Measurements from ENCODE around the gene PIGP.

The PIGP gene

DNA sequence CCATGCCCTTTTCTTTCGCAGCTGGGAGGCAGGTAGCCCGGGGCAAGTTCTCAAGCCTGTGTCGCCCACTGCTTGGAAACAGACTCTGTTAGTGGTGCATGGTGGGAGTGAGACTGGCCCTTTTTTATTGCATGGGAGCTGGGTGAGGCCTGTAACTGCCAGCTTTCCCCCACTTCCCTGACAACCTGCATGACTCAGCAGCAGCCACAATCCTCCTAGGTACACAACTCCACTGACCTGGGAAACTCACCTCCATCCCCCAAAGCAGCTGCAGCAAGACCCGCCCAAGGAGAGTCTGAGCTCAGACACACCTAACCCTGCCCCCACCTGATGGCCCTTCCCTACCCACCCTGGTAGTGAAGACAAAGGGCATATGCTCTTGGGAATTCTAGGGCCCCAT, 25.8 kb downstream of the PIGP start:
- Histone ChIP-seq H3K36me3 (no peaks in the 10 kb centered on the region), H3K27ac (no peak overlapping the region), H3K9me3 (no peaks in the 10 kb centered on the region), H3K4me3 (ENCODE audit: low read depth in 1 of 2, low read length in 1 of 2) (no peak overlapping the region), H3K4me1 (ENCODE audit: control insufficient read depth in 1 of 2, insufficient read depth in 1 of 2, low read depth in 1 of 2, low read length in 1 of 2) (no peaks in the 10 kb centered on the region), H3K27me3 (no peaks in the 10 kb centered on the region)
- TF ChIP-seq, protein P1, sequence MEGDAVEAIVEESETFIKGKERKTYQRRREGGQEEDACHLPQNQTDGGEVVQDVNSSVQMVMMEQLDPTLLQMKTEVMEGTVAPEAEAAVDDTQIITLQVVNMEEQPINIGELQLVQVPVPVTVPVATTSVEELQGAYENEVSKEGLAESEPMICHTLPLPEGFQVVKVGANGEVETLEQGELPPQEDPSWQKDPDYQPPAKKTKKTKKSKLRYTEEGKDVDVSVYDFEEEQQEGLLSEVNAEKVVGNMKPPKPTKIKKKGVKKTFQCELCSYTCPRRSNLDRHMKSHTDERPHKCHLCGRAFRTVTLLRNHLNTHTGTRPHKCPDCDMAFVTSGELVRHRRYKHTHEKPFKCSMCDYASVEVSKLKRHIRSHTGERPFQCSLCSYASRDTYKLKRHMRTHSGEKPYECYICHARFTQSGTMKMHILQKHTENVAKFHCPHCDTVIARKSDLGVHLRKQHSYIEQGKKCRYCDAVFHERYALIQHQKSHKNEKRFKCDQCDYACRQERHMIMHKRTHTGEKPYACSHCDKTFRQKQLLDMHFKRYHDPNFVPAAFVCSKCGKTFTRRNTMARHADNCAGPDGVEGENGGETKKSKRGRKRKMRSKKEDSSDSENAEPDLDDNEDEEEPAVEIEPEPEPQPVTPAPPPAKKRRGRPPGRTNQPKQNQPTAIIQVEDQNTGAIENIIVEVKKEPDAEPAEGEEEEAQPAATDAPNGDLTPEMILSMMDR (IDR thresholded peaks at IDR 0.05), result no peak

DNA sequence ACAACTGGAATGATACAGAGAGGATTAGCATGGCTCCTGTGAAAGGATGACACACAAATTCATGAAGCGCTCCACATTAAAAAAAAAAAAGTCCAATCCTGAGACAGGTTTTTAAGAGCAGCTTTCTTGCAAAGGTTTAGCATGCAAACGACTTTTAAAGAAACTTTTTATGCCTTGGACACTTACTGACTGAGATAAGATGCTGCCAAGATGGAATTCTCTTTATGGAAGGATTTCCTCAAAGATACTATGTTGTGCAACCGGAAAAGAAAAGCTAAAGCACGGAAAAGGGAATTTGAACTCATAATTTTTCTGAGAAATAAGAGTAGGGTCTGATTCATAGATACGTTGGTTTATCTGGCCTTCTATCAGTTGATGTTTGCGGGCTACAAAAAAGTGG, 27.3 kb downstream of the PIGP start:
- Histone ChIP-seq H3K27ac (no peak overlapping the region), H3K4me3 (ENCODE audit: low read depth in 1 of 2, low read length in 1 of 2) (no peak overlapping the region), H3K4me1 (ENCODE audit: control insufficient read depth in 1 of 2, insufficient read depth in 1 of 2, low read depth in 1 of 2, low read length in 1 of 2) (no peaks in the 10 kb centered on the region), H3K36me3 (no peaks in the 10 kb centered on the region), H3K27me3 (no peaks in the 10 kb centered on the region), H3K9me3 (no peaks in the 10 kb centered on the region)
- TF ChIP-seq, protein P1 (IDR thresholded peaks at IDR 0.05), result no peak

DNA sequence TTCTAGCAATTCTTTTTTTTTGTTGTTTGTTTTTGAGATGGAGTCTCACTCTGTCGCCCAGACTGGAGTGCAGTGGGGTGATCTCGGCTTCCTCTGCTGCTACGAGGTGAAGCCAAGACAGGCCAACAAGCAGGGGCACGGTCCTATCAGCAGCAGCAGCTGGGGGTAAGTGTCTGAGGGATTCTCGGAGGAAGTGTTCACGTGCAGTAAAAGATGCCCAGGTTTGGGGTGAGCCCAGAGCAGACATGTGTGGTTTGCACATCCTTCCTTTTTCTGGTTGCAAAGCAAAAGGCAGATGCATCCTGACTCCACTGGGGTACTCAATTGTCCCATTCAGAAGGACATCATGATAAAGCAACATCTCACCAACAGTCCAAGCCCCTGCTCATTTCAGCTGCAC, 27.7 kb downstream of the PIGP start:
- no peak overlapping the region for H3K4me3 ChIP-seq (ENCODE audit: low read depth in 1 of 2, low read length in 1 of 2)
- no peaks in the 10 kb centered on the region for H3K9me3 ChIP-seq
- no peaks in the 10 kb centered on the region for H3K4me1 ChIP-seq (ENCODE audit: control insufficient read depth in 1 of 2, insufficient read depth in 1 of 2, low read depth in 1 of 2, low read length in 1 of 2)
- H3K27me3 ChIP-seq, result no peaks in the 10 kb centered on the region
- H3K27ac ChIP-seq, result no peak overlapping the region
- TF ChIP-seq, protein P1 (IDR thresholded peaks at IDR 0.05), result no peak
- H3K36me3 ChIP-seq, result no peaks in the 10 kb centered on the region

DNA sequence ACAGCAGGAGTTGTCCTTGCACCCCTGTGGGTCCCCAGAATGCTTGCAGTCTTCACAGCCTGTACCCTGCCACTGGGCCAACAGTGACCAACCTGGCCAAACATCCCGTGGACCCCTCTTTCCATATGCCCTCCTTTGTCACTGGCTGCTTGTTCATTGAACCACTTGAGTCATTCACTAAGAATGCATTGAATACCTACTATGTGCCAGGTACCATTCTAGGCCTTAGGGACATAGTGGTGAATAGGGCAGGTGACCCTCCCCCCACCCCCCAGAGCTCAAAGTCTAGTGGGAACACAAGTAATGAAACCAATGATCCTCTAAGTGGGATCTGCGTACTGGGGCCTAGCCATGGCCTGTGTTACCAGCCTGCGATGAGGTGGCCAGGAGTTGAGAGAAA, 28.2 kb downstream of the PIGP start:
- Histone ChIP-seq H3K4me3 (ENCODE audit: low read depth in 1 of 2, low read length in 1 of 2) (no peak overlapping the region), H3K36me3 (no peaks in the 10 kb centered on the region), H3K27ac (no peak overlapping the region), H3K4me1 (ENCODE audit: control insufficient read depth in 1 of 2, insufficient read depth in 1 of 2, low read depth in 1 of 2, low read length in 1 of 2) (no peaks in the 10 kb centered on the region), H3K27me3 (no peaks in the 10 kb centered on the region), H3K9me3 (no peaks in the 10 kb centered on the region)
- TF ChIP-seq, protein P1 (IDR thresholded peaks at IDR 0.05), result no peak

DNA sequence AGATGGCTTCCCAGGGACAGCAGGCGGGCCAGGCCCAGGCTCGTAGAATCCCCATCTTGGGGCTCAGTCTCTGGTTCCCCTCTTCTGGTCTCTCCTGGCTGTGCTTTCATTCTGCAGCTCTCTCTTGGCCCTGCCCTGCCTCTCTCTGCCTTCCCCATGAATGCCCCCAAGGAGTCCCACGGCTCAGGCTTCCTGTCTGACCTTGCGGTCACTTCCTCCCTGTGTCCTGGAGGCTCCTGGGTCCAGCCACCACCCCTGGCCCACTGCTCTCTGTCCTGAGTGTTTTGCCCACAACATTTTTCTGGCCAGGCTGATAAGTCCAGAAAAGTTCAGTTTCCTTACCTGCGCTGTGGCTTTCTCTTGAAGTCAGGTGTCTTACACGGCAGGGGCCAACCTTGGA, 29.1 kb downstream of the PIGP start:
- Histone ChIP-seq H3K27me3 (no peaks in the 10 kb centered on the region), H3K4me3 (ENCODE audit: low read depth in 1 of 2, low read length in 1 of 2) (no peak overlapping the region)
- TF ChIP-seq, protein P1 (IDR thresholded peaks at IDR 0.05), result no peak

DNA sequence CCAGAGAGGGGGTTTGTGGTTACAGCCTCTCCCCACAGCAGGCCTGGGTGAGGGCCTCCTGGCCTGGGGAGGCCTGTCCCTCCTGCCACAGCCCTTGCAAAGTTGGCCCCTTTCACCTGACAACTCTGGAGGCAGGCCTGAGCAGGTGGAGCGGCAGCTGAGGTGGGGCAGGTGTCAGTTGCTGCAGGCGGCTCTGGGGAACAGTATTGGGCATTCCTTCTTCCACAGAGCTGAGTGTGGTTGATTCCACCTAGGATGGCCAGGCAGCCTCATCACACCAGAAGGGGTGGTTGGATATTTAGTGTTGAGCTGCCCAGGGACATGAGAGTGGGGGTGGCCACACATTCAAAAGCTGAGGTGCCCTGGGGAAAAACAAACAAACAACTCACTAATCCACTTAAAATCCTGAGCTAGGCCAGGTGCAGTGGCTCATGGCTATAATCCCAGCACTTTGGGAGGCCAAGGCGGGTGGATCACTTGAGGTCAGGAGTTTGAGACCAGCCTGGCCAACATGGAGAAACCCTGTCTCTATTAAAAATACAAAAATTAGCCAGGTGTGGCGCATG, 31.1 kb downstream of the PIGP start:
- Histone ChIP-seq H3K4me1 (ENCODE audit: control insufficient read depth in 1 of 2, insufficient read depth in 1 of 2, low read depth in 1 of 2, low read length in 1 of 2) (no peaks in the 10 kb centered on the region), H3K4me3 (ENCODE audit: low read depth in 1 of 2, low read length in 1 of 2) (no peak overlapping the region), H3K9me3 (no peaks in the 10 kb centered on the region), H3K27ac (no peak overlapping the region), H3K27me3 (no peaks in the 10 kb centered on the region), H3K36me3 (no peaks in the 10 kb centered on the region)
- TF ChIP-seq, protein P1 (IDR thresholded peaks at IDR 0.05), result no peak

More for the DNA sequence above, 29.1 kb downstream of the PIGP start:
- no peak overlapping the region for H3K27ac ChIP-seq
- no peaks in the 10 kb centered on the region for H3K9me3 ChIP-seq
- H3K36me3 ChIP-seq, result no peaks in the 10 kb centered on the region
- H3K4me1 ChIP-seq (ENCODE audit: control insufficient read depth in 1 of 2, insufficient read depth in 1 of 2, low read depth in 1 of 2, low read length in 1 of 2), result no peaks in the 10 kb centered on the region
